Activated CD4-positive, alpha-beta T cell treated with anti-CD3 and anti-CD28 coated beads, Interleukin-2, amount 50 U/mL, for 1 hour (primary cell): Measurements from ENCODE around the gene NRDE2.

ENCODE experiments used
- DNase-seq: peaks from one replicate; pipeline ENCODE4 v3.0.0-alpha.2; 2020

NRDE2 gene

GRCh38 chr14:90331497-90332270, at the start of gene NRDE2:
Gene NRDE2, minus strand, starts transcription at chr14:90331941. Its CDS starts 37 bp downstream, at chr14:90331904.
- peak; percentile 91 for DNase-seq

GRCh38 chr14:90381011-90381786, 49.5 kb upstream of the NRDE2 start:
- DNase-seq = no peak

GRCh38 chr14:90379106-90379505, 47.4 kb upstream of the NRDE2 start:
- no peak for DNase-seq

- DNase-seq = no peak
Measured at GRCh38 chr14:90378249-90378648, 46.5 kb upstream of the NRDE2 start.

- DNase-seq = no peak
Measured at GRCh38 chr14:90375934-90376333, 44.2 kb upstream of the NRDE2 start.

- DNase-seq = no peak
Measured at GRCh38 chr14:90374813-90375212, 43.1 kb upstream of the NRDE2 start.

- no peak for DNase-seq
Measured at GRCh38 chr14:90373887-90374286, 42.1 kb upstream of the NRDE2 start.

GRCh38 chr14:90368946-90369721, 37.4 kb upstream of the NRDE2 start:
- no peak for DNase-seq

GRCh38 chr14:90362558-90362896, 30.8 kb upstream of the NRDE2 start:
- DNase-seq = no peak

- no peak for DNase-seq
Measured at GRCh38 chr14:90361865-90362557, 30.3 kb upstream of the NRDE2 start.

- no peak for DNase-seq
Measured at GRCh38 chr14:90358359-90358758, 26.6 kb upstream of the NRDE2 start.

- DNase-seq = no peak
Measured at GRCh38 chr14:90356925-90357324, 25.2 kb upstream of the NRDE2 start.

- no peak for DNase-seq
Measured at GRCh38 chr14:90355540-90356518, 24.1 kb upstream of the NRDE2 start.

GRCh38 chr14:90354551-90355298, 23.0 kb upstream of the NRDE2 start:
- no peak for DNase-seq

- no peak for DNase-seq
Measured at GRCh38 chr14:90349739-90350138, 18.0 kb upstream of the NRDE2 start.

- DNase-seq = no peak
Measured at GRCh38 chr14:90348270-90348669, 16.5 kb upstream of the NRDE2 start.

GRCh38 chr14:90345239-90345557, 13.5 kb upstream of the NRDE2 start:
- DNase-seq = no peak

- no peak for DNase-seq
Measured at GRCh38 chr14:90344331-90345238, 12.8 kb upstream of the NRDE2 start.

- DNase-seq = no peak
Measured at GRCh38 chr14:90342327-90342726, 10.6 kb upstream of the NRDE2 start.

- DNase-seq = no peak
Measured at GRCh38 chr14:90341784-90342183, 10.0 kb upstream of the NRDE2 start.
